Stimulated activated CD4-positive, alpha-beta T cell treated with anti-CD3 and anti-CD28 coated beads, Interleukin-1b, Interleukin-23, amount 100 ng/mL, for 48 hours (primary cell): ENCODE results near the gene NUAK2.
"Not testable (repeated sequence)": the region's sequence is repeated elsewhere in the genome, so short reads cannot be mapped to it uniquely, and the experiment has no call there.

Experiments used
- DNase-seq: peaks from one replicate; pipeline ENCODE4 v3.0.0-alpha.2; 2020

The NUAK2 gene

GRCh38 chr1:205321162-205321958 is at the start of gene NUAK2:
TSS of gene NUAK2 (minus strand) at chr1:205321745. CDS start at chr1:205321628, 117 bp downstream.
- peak; percentile 80 for DNase-seq

DNA sequence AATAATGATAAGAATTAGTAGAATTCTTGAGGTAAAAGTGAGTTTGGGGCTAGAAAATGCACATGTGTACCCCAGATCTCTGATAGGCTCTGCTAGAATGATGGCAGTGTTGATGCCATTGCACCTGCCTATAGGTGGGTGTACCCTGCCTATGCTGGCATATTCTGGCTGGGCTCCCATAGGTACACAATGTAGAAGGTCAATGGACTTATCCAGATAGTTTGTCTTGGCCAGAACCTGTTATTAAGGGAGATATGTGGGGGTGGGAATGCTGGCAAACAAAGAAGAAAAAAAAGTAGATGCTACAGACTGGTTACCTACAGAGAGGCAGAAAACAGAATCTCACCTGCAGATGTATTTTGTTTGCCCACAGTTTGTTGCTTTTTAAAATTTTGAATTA is 49.2 kb upstream of the NUAK2 start:
- DNase-seq, result no peak

GRCh38 chr1:205369701-205370123 is 48.2 kb upstream of the NUAK2 start:
- no peak for DNase-seq

- DNase-seq, result no peak
Observed at GRCh38 chr1:205368478-205368877, 46.9 kb upstream of the NUAK2 start.

GRCh38 chr1:205365945-205366463 is 44.5 kb upstream of the NUAK2 start:
- no peak for DNase-seq

DNA sequence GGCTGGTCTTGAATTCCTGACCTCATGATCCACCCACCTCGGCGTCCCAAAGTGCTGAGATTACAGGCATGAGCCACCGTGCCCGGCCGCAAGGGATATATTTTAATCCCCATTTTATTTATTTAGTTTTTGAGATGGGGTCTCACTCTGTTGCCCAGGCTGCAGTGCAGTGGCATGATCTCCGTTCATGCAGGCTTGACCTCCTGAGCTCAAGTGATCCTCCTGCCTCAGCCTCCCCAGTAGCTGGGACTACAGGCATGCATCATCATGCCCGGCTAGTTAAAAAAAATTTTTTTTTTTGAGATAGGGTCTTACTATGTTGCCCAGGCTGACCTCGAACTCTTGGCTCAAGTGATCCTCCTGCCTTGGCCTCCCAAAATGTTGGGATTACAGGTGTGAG is 43.5 kb upstream of the NUAK2 start:
- not testable (repeated sequence) for DNase-seq

GRCh38 chr1:205360891-205361290 is 39.3 kb upstream of the NUAK2 start:
- no peak for DNase-seq

DNA sequence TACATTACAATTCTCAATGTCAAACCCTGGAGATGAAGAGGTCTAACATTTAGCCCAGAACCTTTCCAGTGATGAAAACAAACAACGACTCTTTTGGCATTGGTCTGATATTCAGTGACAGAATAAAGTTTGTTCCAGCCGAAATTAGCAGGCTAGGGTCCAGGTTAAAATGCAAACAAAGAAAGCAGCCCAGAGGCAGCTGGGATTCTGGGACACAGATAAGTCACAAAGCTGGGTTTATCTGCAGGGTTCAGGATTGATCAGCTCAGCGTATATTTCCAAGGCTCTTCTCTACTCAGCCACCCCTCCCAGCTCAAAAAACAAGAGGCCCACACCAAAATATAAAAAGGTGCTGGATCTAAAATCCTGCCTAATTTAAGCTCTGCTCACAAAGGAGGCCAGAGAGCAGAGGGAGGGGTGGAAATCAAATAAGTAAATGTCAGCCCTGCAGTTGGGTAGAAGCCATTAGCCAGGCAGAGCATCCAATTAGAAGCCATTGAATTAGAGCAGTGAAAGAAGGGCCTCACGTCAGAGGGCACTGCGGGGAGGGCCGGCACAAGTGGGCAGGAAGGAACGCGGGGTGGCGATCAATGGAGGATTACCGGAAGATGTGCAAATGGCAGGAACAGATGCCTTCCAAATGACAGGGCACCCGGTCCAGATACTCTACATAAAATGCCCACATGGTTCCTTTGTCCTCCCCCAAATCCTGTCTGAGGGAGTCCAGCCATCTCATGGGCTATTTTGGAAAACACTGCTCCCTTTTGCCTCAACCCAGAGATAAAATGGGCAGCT is 38.4 kb upstream of the NUAK2 start:
- no peak for DNase-seq

DNA sequence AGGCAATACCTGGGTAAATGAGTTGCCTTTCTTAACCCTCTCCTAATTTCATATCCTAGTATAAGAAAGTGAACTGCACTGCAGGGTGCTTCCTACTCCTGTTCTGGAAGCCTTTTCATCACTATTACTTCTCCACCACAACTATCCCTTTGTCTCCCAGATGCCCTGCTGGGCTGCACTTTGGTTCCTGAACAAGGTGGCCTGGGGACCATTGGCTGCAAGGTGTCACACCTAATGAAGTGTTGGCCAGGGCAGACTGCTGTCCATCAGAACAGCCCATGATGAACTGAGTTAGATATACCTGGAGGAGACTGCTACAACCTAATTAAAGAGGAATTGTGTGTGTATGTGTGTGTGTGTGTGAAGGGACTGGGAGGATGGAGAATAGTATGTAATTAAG is 37.0 kb upstream of the NUAK2 start:
- DNase-seq, result no peak

DNA sequence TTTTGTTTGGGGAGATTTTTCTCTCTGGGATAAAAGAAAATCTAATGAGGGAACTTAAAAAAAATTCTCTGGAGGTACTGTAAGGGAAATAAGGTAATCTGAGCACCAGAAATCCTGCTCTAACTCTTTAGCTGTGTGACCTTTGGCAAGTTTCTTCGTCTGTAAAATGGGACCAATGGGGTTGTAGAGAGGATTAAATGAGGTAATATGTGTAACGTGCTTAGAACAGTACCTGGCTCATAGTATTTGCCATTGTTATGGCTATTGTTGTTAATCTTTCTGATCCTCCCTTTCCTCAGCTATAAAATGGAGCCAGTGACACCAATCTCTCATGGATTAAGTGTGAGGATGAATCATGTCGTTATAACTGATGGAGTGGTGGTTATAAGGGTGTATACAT is 36.0 kb upstream of the NUAK2 start:
- no peak for DNase-seq

- no peak for DNase-seq
Observed at GRCh38 chr1:205356440-205357139, 35.0 kb upstream of the NUAK2 start, which contains the start of gene KLHDC8A. TSS of gene KLHDC8A (minus strand) at chr1:205356922. CDS start at chr1:205343604, 13,318 bp downstream.

- no peak for DNase-seq
Observed at GRCh38 chr1:205355075-205355453, 33.5 kb upstream of the NUAK2 start.

DNA sequence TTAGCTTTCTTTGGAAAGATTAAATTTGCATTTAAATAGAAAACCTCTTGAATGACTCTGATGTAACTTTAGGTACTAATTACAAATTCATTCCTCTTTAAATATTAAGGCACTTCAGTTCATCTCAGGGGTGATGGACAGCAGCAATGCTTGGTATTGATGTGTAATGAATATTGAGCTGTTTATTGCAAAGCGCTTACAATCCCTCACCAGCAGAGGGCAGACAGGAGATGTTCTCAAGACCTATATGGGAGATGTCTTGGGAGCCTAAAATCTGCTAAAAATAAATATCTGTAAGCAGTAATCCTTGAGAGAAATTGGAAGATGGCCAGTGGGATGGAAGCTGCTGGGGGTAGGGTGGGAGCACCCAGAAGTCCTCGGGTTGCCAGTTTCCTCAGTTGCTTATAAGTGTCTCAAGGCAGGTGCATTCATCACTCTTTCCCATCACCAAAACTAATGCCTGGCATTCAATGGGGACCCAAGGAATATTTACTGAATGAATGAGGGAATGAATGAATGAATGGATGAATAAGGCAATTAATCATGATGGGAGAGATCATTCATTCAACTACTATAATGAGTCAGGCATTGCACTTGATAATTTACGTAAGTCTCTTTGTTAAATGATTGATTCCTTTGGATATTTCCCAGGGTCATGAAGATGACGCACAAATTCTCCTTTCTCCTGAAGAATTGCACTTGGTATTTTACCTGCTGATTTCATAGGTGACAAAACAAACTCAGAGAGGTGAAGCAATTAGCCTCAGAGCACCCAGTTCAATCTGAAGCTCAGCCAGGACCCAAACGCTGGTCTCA is 32.9 kb upstream of the NUAK2 start:
- peak; percentile 50 for DNase-seq

DNA sequence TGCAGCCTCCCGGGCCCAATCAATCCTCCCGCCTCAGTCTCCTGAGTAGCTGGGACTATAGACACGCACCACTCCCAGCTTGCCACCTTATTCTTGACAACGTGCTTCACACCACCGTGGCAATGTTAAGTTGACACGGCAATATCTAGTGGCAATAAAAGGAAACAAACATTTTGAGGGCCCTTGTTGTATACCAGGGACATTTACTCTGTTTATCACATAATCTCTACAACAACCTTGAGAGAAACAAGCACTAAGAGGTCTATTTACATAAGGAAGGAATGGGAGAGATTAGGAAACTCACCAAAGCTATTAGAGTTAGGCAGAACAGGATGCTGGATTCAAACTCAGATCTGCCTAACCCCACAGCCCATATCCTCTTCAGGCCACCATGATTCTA is 32.1 kb upstream of the NUAK2 start:
- DNase-seq, result no peak

- DNase-seq, result no peak
Observed at GRCh38 chr1:205353191-205353590, 31.6 kb upstream of the NUAK2 start.

DNA sequence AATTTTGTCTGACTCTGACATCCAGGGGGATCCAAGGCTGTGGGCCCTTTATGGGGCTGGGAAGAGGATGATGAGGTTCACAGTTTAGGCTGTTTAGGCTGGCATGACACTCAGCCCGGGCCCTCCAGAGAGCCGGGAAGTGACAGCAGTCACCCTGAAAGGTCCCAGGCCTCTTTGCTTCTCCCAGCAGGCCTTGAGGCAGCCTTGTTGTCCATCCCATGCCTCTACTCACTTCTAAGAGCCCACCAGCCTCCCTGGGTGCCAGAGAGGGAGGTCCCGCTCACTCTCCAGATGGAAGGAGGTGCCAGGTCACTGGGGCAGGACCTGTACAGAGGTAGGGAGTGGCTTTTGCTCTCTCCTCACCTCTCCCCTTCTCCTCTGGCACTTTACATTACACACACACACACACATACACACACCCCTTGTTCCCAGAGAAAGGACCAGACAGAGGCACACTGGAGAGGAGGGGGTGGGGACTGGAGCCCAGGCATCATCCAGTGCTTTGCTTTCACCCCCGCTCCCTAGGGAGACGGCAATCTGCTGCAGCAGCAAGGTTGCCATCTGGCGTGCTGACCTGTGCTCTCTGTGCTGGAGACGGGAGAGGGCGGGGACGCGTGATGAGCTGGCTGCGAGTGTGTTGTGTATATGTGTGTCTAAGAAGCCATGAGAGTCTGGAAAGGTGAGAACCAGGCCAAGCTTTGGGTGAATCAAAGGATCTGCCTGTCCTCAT is 30.6 kb upstream of the NUAK2 start:
- DNase-seq, result no peak

- DNase-seq, result no peak
Observed at GRCh38 chr1:205350691-205351141, 29.2 kb upstream of the NUAK2 start.

DNA sequence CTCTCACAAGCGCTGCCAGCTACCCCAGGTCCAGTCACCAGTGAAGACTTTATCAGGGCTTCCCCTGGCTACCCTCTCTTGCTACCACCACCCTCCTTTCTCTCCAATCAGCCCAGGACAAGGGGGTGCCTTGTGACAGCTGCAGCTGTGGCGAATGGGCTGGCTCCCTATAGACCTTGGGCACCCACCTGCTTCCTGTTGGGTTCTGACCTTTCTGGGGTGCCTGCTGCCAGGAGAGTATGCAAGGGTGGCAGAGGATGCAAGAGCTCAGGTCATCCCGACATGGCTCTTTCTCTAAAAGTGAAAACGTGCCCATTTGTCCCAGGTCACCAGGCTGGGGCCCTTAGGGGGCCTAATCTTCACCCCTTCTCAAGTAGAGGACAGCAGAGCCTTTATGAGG is 28.6 kb upstream of the NUAK2 start:
- no peak for DNase-seq

- no peak for DNase-seq
Observed at GRCh38 chr1:205348554-205349487, 27.3 kb upstream of the NUAK2 start.

DNA sequence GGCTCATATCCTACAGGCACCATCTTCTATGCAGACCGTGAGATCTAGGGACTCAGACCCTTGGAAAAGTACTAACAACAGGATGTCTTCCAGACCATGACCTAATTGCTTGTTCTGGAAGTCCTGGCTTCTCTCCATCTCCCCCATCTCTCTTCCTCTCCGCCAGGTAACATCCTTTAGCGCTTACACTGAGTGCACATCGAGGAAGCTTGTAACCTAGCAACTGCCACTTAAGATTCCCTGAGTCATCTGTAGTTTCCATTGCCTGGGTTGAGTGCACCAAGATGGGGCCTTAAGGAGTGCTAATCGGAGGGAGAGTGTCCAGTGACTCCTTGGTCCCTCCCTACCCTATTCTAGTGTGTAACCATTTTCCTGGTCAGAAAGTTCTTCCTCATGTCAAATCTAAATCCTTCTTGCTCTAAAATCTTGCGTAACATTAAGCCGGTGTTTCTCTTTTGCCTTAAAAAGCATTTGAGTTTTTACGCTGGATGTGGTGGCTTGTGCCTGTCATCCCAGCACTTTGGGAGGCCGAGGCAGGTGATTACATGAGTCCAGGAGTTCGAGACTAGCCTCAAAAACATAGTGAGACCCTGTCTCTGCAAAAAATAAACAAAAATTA is 25.5 kb upstream of the NUAK2 start:
- no peak for DNase-seq
